ENCODE results near the gene SH3RF3. TPM values are rescaled to one million over a fixed set of nuclear protein-coding genes. Genes with fewer than 3 reads are reported as not detected.

Gene SH3RF3
- polyA plus RNA-seq, 1 donor (not counting 4 experiments of a cell fraction or from before 2014, with no cell fraction given): 0.08 TPM

DNA sequence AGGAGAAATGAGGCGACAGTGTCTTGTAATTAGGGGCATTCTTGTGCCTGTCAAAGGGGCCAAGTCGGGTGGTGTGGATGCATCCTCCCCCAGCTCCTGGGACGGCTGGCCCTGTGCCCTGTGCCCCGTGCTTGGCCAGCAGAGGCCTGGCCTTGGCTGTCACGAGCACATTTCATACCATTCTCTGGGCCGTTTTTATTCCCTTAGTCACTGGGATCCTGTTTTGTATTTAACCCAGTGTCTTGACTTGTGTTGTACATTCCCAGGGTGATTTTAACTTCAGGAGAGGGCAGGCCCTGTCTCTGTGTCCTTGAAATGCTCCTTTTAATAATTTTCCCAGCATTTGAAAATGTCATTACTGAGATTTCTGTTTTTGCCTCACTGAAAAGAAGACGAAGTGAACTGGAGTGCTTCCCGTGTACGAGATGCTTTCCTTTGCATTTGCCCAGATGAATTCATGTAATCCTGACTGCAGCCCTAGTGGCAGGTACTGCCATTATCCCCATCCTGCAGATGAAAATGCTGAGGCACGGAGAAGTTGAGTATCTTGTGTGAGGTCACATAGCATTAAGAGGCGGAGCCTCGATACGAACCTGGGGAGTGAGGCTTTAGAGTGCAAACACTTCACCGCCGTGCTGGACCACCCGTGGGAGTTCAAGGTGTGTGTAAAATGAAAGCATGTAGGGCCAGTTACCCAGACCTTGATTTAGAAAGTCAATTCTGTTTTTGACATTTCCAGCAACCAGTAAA is 57.0 kb downstream of the SH3RF3 start:
- no peaks in the 10 kb centered on the region for H3K4me1 ChIP-seq (ENCODE audit: control insufficient read depth, extremely low read depth, insufficient read depth, low read length)
- H4K20me1 ChIP-seq (ENCODE audit: control insufficient read depth, extremely low read depth, insufficient read depth, low read length): no peaks in the 10 kb centered on the region
- H2AFZ ChIP-seq (ENCODE audit: control insufficient read depth, low read length): no peak overlapping the region
- no peak overlapping the region for H3K27ac ChIP-seq (ENCODE audit: control insufficient read depth, insufficient read depth, low read length)
- FAIRE-seq (no peak), DNase-seq (ENCODE audit: low read depth, low spot score) (no peak)
- H3K4me3 ChIP-seq (ENCODE audit: control insufficient read depth in 2 of 3, extremely low read depth in 1 of 3, insufficient read depth in 2 of 3, low read depth in 1 of 3, low read length in 3 of 3): no peak overlapping the region
- no peak overlapping the region for H3K9ac ChIP-seq (ENCODE audit: control insufficient read depth, extremely low read depth, insufficient read depth, low read length)
- no peaks in the 10 kb centered on the region for H3K79me2 ChIP-seq (ENCODE audit: control insufficient read depth, insufficient read depth, low read length)
- dilution Hi-C loops (cut with MboI; ENCODE audit: extremely low pct_ligation_motif_present, low sequenced_read_pairs): no loop called here
- no peaks in the 10 kb centered on the region for H3K36me3 ChIP-seq (ENCODE audit: control insufficient read depth in 2 of 2, extremely low read depth in 1 of 2, insufficient read depth in 2 of 2, low read length in 2 of 2)
- no peak overlapping the region for H3K4me2 ChIP-seq (ENCODE audit: control insufficient read depth, extremely low read depth, insufficient read depth, low read depth, low read length)
- no peak for TF ChIP-seq EZH2 (IDR thresholded peaks at IDR 0.05; ENCODE audit: low read length)
- TF ChIP-seq, protein P1, sequence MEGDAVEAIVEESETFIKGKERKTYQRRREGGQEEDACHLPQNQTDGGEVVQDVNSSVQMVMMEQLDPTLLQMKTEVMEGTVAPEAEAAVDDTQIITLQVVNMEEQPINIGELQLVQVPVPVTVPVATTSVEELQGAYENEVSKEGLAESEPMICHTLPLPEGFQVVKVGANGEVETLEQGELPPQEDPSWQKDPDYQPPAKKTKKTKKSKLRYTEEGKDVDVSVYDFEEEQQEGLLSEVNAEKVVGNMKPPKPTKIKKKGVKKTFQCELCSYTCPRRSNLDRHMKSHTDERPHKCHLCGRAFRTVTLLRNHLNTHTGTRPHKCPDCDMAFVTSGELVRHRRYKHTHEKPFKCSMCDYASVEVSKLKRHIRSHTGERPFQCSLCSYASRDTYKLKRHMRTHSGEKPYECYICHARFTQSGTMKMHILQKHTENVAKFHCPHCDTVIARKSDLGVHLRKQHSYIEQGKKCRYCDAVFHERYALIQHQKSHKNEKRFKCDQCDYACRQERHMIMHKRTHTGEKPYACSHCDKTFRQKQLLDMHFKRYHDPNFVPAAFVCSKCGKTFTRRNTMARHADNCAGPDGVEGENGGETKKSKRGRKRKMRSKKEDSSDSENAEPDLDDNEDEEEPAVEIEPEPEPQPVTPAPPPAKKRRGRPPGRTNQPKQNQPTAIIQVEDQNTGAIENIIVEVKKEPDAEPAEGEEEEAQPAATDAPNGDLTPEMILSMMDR (optimal IDR thresholded peaks at IDR 0.05 in 1 of 3, IDR thresholded peaks at IDR 0.05 in 1 of 3, conservative IDR thresholded peaks at IDR 0.05 in 1 of 3; ENCODE audit: extremely low read depth in 1 of 3, insufficient read depth in 2 of 3, low read length in 3 of 3): no peak
- H3K27me3 ChIP-seq (ENCODE audit: control insufficient read depth, extremely low read depth, insufficient read depth, low read length): peaks cover 22% of the 10 kb centered on the region
- H3K9me3 ChIP-seq (ENCODE audit: control insufficient read depth, low read depth, low read length): no peaks in the 10 kb centered on the region
- H3K9me1 ChIP-seq (ENCODE audit: control insufficient read depth, extremely low read depth, insufficient read depth, low read length): no peaks in the 10 kb centered on the region

DNA sequence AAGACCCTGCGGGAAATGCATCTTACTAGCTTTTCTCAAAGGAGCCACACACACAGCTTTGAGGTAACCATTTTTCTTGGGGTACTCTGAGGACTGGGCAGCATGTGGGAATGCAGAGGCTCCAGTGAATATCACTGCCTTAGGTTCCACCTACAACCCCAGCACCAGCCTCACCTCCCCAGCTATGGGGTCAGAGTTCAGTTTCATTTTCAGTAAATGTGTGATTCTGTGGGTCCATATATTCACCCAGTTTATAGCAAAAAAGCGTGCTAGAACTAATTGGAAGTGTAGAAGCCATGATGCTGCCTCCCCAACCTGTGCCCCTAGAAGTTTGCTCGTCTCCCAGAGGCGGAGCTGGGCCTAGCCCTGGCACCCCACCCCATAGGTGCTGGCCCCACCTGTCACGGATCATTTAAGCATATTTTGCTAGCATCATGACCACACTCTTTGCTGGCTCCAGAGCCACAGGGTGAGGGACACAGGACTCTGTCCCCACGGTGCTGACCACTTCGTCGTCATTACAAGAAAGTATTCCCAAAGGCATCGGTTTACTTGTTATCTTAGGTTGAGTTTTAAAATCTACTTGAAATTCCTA is 57.7 kb downstream of the SH3RF3 start:
- TF ChIP-seq, protein P1 (optimal IDR thresholded peaks at IDR 0.05 in 1 of 3, IDR thresholded peaks at IDR 0.05 in 1 of 3, conservative IDR thresholded peaks at IDR 0.05 in 1 of 3; ENCODE audit: extremely low read depth in 1 of 3, insufficient read depth in 2 of 3, low read length in 3 of 3): no peak
- TF ChIP-seq EZH2 (IDR thresholded peaks at IDR 0.05; ENCODE audit: low read length): no peak
- no peak overlapping the region for H3K4me3 ChIP-seq (ENCODE audit: control insufficient read depth in 2 of 3, extremely low read depth in 1 of 3, insufficient read depth in 2 of 3, low read depth in 1 of 3, low read length in 3 of 3)

More for the DNA sequence above, 57.7 kb downstream of the SH3RF3 start:
- H3K4me1 ChIP-seq (ENCODE audit: control insufficient read depth, extremely low read depth, insufficient read depth, low read length): no peaks in the 10 kb centered on the region
- H3K27me3 ChIP-seq (ENCODE audit: control insufficient read depth, extremely low read depth, insufficient read depth, low read length): peaks cover 28% of the 10 kb centered on the region
- H3K9ac ChIP-seq (ENCODE audit: control insufficient read depth, extremely low read depth, insufficient read depth, low read length): no peak overlapping the region
- no peak overlapping the region for H3K27ac ChIP-seq (ENCODE audit: control insufficient read depth, insufficient read depth, low read length)
- H3K36me3 ChIP-seq (ENCODE audit: control insufficient read depth in 2 of 2, extremely low read depth in 1 of 2, insufficient read depth in 2 of 2, low read length in 2 of 2): no peaks in the 10 kb centered on the region
- FAIRE-seq: no peak
- DNase-seq (ENCODE audit: low read depth, low spot score): no peak
- H3K79me2 ChIP-seq (ENCODE audit: control insufficient read depth, insufficient read depth, low read length): no peaks in the 10 kb centered on the region
- H3K4me2 ChIP-seq (ENCODE audit: control insufficient read depth, extremely low read depth, insufficient read depth, low read depth, low read length): no peak overlapping the region
- no peaks in the 10 kb centered on the region for H3K9me3 ChIP-seq (ENCODE audit: control insufficient read depth, low read depth, low read length)
- no peaks in the 10 kb centered on the region for H3K9me1 ChIP-seq (ENCODE audit: control insufficient read depth, extremely low read depth, insufficient read depth, low read length)
- H4K20me1 ChIP-seq (ENCODE audit: control insufficient read depth, extremely low read depth, insufficient read depth, low read length): no peaks in the 10 kb centered on the region
- H2AFZ ChIP-seq (ENCODE audit: control insufficient read depth, low read length): no peak overlapping the region
- dilution Hi-C loops (cut with MboI; ENCODE audit: extremely low pct_ligation_motif_present, low sequenced_read_pairs): no loop called here

All from keratinocyte (primary cell).